ENCODE data around the gene CLPTM1. TPM values are rescaled to one million over a fixed set of nuclear protein-coding genes. Genes with fewer than 3 reads are reported as not detected.
A peak's percentile ranks its signal among the peaks of the same experiment; 100 is the strongest.

CLPTM1 gene
- total and polyA plus RNA-seq, 8 donors: 39.3 to 152 (median 66.7) TPM

- WGBS, 5 donors: 73 to 81% (median 77%) methylated on average over 6 of the region's 6 CpGs
- no peak for DNase-seq
- intact Hi-C loops (cut with DNase I; ENCODE audit: low total_unique reads): no loop called here
- no peaks in the 10 kb centered on the region for H3K9me3 ChIP-seq
- peaks cover 0 to 20% (median 6%) of the 10 kb centered on the region in 4 donors for H3K4me1 ChIP-seq
- no peaks in the 10 kb centered on the region for H3K27me3 ChIP-seq
- no peak overlapping the region for H3K27ac ChIP-seq
- no peak for TF ChIP-seq EP300 (IDR thresholded peaks at IDR 0.05)
- TF ChIP-seq POLR2AphosphoS5 (IDR thresholded peaks at IDR 0.05): no peak
- no peak for TF ChIP-seq POLR2A (IDR thresholded peaks at IDR 0.05)
- TF ChIP-seq, protein P1, sequence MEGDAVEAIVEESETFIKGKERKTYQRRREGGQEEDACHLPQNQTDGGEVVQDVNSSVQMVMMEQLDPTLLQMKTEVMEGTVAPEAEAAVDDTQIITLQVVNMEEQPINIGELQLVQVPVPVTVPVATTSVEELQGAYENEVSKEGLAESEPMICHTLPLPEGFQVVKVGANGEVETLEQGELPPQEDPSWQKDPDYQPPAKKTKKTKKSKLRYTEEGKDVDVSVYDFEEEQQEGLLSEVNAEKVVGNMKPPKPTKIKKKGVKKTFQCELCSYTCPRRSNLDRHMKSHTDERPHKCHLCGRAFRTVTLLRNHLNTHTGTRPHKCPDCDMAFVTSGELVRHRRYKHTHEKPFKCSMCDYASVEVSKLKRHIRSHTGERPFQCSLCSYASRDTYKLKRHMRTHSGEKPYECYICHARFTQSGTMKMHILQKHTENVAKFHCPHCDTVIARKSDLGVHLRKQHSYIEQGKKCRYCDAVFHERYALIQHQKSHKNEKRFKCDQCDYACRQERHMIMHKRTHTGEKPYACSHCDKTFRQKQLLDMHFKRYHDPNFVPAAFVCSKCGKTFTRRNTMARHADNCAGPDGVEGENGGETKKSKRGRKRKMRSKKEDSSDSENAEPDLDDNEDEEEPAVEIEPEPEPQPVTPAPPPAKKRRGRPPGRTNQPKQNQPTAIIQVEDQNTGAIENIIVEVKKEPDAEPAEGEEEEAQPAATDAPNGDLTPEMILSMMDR (IDR thresholded peaks at IDR 0.05): no peak
- H3K4me3 ChIP-seq: no peak overlapping the region
- peaks cover 7 to 75% (median 54%) of the 10 kb centered on the region in 4 donors for H3K36me3 ChIP-seq
These were observed 55.1 kb downstream of the CLPTM1 start for GRCh38 chr19:45010306-45010705.

GRCh38 chr19:45011959-45012358 is 56.8 kb downstream of the CLPTM1 start:
- DNase-seq: no peak
- no peak for TF ChIP-seq POLR2A (IDR thresholded peaks at IDR 0.05)
- TF ChIP-seq EP300 (IDR thresholded peaks at IDR 0.05): no peak
- TF ChIP-seq POLR2AphosphoS5 (IDR thresholded peaks at IDR 0.05): no peak
- TF ChIP-seq, protein P1 (IDR thresholded peaks at IDR 0.05): no peak
- WGBS, 5 donors: 95 to 97% (median 96%) methylated on average over 26 to 42 of the region's 42 CpGs
- no peaks in the 10 kb centered on the region for H3K27me3 ChIP-seq
- H3K27ac ChIP-seq: no peak overlapping the region
- peaks cover 0 to 9% (median 4%) of the 10 kb centered on the region in 4 donors for H3K4me1 ChIP-seq
- H3K9me3 ChIP-seq: no peaks in the 10 kb centered on the region
- peaks cover 6 to 65% (median 50%) of the 10 kb centered on the region in 4 donors for H3K36me3 ChIP-seq
- no peak overlapping the region for H3K4me3 ChIP-seq
- intact Hi-C loops (cut with DNase I; ENCODE audit: low total_unique reads): no loop called here

- intact Hi-C loops (cut with DNase I; ENCODE audit: low total_unique reads): no loop called here
- DNase-seq: peak; percentile 83 to 85
- H3K27ac ChIP-seq: peak overlapping the region in 2 of 5 donors; percentile 46 to 49
- H3K9me3 ChIP-seq: no peaks in the 10 kb centered on the region
- H3K27me3 ChIP-seq: no peaks in the 10 kb centered on the region
- no peak for TF ChIP-seq POLR2A (IDR thresholded peaks at IDR 0.05)
- TF ChIP-seq, protein P1 (IDR thresholded peaks at IDR 0.05): peak in 5 of 7 experiments; percentile 45 to 86 (median 68)
- peak in 1 of 3 donors; percentile 26 for TF ChIP-seq POLR2AphosphoS5 (IDR thresholded peaks at IDR 0.05)
- no peak for TF ChIP-seq EP300 (IDR thresholded peaks at IDR 0.05)
- H3K36me3 ChIP-seq: peaks cover 0 to 63% (median 44%) of the 10 kb centered on the region in 4 donors
- peaks cover 0 to 8% (median 2%) of the 10 kb centered on the region in 4 donors for H3K4me1 ChIP-seq
- no peak overlapping the region for H3K4me3 ChIP-seq
- 46 to 54% (median 52%) methylated on average over 13 of the region's 13 CpGs for WGBS, 5 donors
These were observed 61.5 kb downstream of the CLPTM1 start for GRCh38 chr19:45016388-45017314.

GRCh38 chr19:45019187-45019586 is 64.0 kb downstream of the CLPTM1 start:
- intact Hi-C loops (cut with DNase I; ENCODE audit: low total_unique reads): no loop called here
- 84 to 96% (median 92%) methylated on average over 2 of the region's 2 CpGs for WGBS, 5 donors

More at GRCh38 chr19:45019187-45019586, 64.0 kb downstream of the CLPTM1 start:
- H3K36me3 ChIP-seq: peaks cover 0 to 54% (median 26%) of the 10 kb centered on the region in 4 donors
- TF ChIP-seq EP300 (IDR thresholded peaks at IDR 0.05) (no peak), POLR2A (IDR thresholded peaks at IDR 0.05) (no peak), POLR2AphosphoS5 (IDR thresholded peaks at IDR 0.05) (no peak)
- TF ChIP-seq, protein P1 (IDR thresholded peaks at IDR 0.05): no peak
- H3K4me3 ChIP-seq: no peak overlapping the region
- H3K27me3 ChIP-seq: no peaks in the 10 kb centered on the region
- H3K4me1 ChIP-seq: peaks cover 0 to 8% (median 2%) of the 10 kb centered on the region in 4 donors
- H3K27ac ChIP-seq: no peak overlapping the region
- H3K9me3 ChIP-seq: no peaks in the 10 kb centered on the region
- DNase-seq: no peak

All from stomach (tissue), 9 donors.